Lower lobe of right lung (tissue), 2 donors: Measurements from ENCODE around the gene MRPL38. TPM values are rescaled to one million over a fixed set of nuclear protein-coding genes. Genes with fewer than 3 reads are reported as not detected.
"Not testable (repeated sequence)": the region's sequence is repeated elsewhere in the genome, so short reads cannot be mapped to it uniquely, and the experiment has no call there.

Experiments
- ATAC-seq, 2 donors: fragments of 200-7000 bp; cut with Tn5 transposase; one replicate each; pipeline ENCODE4 v1.9.1; 2020 to 2022; ENCODE audit warnings: mild to moderate bottlenecking in 2 of 2, moderate library complexity in 2 of 2
- DNase-seq: peaks from one replicate; pipeline ENCODE4 v3.0.0-alpha.2; 2020
- H3K27ac ChIP-seq: fragments of 200-600 bp; one replicate; pipeline ENCODE4 v1.8.0; 2022
- H3K27me3 ChIP-seq: fragments of 200-600 bp; one replicate; pipeline ENCODE4 v1.8.0; 2022; ENCODE audit warnings: low read depth
- H3K36me3 ChIP-seq: fragments of 200-600 bp; one replicate; pipeline ENCODE4 v1.8.0; 2022; ENCODE audit warnings: mild to moderate bottlenecking
- H3K4me1 ChIP-seq: fragments of 200-600 bp; one replicate; pipeline ENCODE4 v1.8.0; 2022
- H3K4me3 ChIP-seq: fragments of 200-600 bp; one replicate; pipeline ENCODE4 v1.8.0; 2022; ENCODE audit warnings: mild to moderate bottlenecking
- H3K9me3 ChIP-seq: fragments of 200-600 bp; one replicate; pipeline ENCODE4 v1.8.0; 2022
- intact Hi-C: fragments of 100-400 bp; cut with DNase I; formaldehyde crosslinking; loops from one replicate; pipeline ENCODE4 v1.11.0; 2022
- total RNA-seq: library from RNA; stranded (reverse); fragmentation: NEBNext Ultra II Directional; extraction: Animal tissue kit (Norgen Biotek cat#: 25700); gene quantifications from one replicate; pipeline ENCODE4 v1.2.1, GENCODE V29; 2021
- TF ChIP-seq, protein P1 (sequence below): fragments of 200-600 bp; IDR thresholded peaks from one replicate; pipeline ENCODE4 v1.8.0; 2022; ENCODE audit warnings: antibody characterized with exemption, mild to moderate bottlenecking
- donor health status: DM: no; HTN: yes; CAD: no; lungs with severe emphysema.

The MRPL38 gene
- total RNA-seq, 1 donor from 2014 or later: 68.9 TPM

DNA sequence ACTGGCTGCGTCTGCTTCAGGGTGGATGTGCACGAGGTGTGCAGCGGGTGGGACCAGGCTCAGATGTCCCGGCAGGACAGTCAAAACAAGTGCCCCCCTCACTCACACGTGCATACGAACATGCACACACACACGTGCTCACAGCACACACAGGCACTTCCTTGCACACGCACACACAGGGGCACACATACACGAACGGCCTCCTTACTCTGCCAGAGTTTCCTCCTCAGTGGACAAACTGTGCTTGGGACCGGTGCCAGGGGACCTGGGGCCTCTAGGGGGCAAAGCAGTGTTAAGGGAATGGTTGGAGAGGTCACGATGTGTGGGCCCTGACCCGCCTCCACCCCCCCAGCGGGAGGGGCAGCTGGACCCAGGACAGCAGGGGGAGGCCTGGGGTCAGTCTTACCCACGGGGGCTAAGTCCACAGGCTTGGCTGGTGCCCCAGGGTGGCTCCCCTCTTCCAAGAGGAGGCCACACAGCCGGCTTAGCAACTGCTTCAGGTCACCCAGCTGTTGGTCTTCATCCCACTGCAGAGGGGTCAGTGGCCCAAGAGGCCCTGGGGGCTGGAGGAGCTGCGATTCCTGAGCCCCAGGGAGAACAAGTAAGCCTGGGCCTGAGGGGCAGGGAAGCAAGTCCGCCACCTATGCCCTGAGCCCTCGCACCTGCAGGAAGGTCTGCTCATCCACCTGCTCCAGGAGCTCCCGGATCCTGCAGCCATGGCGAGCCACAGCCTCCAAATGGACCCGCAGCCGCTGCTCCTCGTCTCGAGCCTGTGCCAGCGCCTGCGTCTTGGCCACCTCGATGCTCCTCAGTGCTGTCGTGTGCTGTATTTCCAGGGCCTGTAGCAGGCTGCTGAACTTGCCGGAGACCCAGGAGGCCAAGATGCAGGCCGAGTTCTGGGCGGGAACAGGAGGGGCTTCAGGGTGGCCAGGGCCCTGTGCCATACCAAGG lies 12.8 kb downstream of the MRPL38 start:
- Histone ChIP-seq H3K9me3 (no peaks in the 10 kb centered on the region), H3K27me3 (no peaks in the 10 kb centered on the region), H3K4me3 (no peak overlapping the region), H3K36me3 (peaks cover 35% of the 10 kb centered on the region), H3K4me1 (peaks cover 21% of the 10 kb centered on the region), H3K27ac (no peak overlapping the region)
- no peak for DNase-seq
- TF ChIP-seq, protein P1, sequence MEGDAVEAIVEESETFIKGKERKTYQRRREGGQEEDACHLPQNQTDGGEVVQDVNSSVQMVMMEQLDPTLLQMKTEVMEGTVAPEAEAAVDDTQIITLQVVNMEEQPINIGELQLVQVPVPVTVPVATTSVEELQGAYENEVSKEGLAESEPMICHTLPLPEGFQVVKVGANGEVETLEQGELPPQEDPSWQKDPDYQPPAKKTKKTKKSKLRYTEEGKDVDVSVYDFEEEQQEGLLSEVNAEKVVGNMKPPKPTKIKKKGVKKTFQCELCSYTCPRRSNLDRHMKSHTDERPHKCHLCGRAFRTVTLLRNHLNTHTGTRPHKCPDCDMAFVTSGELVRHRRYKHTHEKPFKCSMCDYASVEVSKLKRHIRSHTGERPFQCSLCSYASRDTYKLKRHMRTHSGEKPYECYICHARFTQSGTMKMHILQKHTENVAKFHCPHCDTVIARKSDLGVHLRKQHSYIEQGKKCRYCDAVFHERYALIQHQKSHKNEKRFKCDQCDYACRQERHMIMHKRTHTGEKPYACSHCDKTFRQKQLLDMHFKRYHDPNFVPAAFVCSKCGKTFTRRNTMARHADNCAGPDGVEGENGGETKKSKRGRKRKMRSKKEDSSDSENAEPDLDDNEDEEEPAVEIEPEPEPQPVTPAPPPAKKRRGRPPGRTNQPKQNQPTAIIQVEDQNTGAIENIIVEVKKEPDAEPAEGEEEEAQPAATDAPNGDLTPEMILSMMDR: no peak
- no peak for ATAC-seq
- intact Hi-C loops: no loop called here

DNA sequence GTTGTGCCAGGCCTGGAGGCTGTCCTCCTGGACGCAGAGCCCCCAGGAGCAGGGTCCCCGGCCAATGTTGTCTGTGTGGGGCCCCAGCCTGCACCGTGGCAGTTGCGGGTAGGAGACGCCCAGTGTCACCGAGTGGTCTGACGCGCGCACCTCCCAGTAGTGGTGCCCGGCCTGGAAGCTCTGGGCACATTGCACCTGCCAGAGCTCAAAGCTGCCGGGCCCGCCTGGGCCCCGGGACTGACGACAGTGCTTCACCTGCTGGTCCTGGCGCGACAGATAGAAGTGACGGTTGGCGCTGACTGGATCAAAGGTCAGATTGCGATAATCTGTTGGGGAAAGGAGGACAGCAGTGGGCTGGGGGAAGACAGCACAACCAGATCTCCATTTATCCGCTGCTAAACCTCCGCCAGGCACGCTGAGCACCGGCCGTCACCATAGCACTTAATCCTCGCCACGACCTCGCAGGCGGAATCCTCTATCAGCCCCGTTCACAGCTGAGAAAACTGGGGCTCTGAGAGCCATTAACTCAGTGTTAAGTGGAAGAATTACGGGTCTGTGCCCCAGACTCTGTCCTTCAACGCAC lies 13.6 kb downstream of the MRPL38 start:
- H3K36me3 ChIP-seq: peaks cover 35% of the 10 kb centered on the region
- DNase-seq (no peak), ATAC-seq (no peak)

DNA sequence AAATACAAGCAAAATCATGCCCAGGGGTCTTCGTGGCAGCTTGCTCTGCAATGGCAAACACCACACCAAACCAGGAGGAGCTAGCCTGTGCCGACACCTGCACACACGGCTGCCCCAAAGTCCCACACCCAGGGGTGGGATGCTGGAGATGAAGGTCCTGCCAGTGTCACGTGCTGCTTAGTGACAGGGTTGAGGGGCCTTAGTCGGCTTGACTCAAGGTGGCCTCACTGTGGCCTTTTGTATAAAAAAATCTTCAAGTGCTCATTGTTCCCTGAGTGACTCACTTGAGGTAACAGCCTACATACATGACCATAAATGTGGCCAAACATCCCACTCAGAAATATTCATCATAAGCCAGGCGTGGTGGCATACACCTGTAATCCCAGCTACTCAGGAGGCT lies 15.2 kb downstream of the MRPL38 start:
- TF ChIP-seq, protein P1: no peak
- H3K4me1 ChIP-seq: peaks cover 13% of the 10 kb centered on the region
- H3K9me3 ChIP-seq: no peaks in the 10 kb centered on the region
- DNase-seq: no peak
- no peaks in the 10 kb centered on the region for H3K27me3 ChIP-seq
- H3K27ac ChIP-seq: no peak overlapping the region
- H3K36me3 ChIP-seq: peaks cover 35% of the 10 kb centered on the region
- ATAC-seq: no peak
- no peak overlapping the region for H3K4me3 ChIP-seq
- intact Hi-C loops: no loop called here

More for the DNA sequence above, 13.6 kb downstream of the MRPL38 start:
- Histone ChIP-seq H3K27me3 (no peaks in the 10 kb centered on the region), H3K9me3 (no peaks in the 10 kb centered on the region), H3K27ac (no peak overlapping the region), H3K4me3 (no peak overlapping the region), H3K4me1 (peaks cover 21% of the 10 kb centered on the region)
- intact Hi-C loops: no loop called here
- TF ChIP-seq, protein P1: no peak

DNA sequence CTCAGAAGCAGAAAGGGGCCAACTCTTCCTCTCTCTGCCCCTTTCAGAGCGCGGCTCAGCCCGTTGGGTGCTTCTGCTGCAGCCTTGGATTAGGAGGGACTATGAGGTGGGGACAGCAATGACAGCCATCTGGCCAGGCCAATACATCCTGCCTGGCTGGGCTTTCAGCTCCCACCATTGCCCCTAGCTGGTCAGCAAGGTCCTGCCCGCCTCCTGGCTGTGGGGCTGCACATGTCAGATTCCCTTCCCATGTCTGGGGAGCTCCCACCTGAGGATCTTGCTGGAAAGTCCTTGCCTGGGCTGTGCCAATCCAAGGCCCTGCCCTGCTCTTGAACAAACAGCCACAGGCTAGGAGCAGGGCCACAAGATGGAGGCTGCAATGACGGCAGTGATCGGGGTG lies 16.2 kb downstream of the MRPL38 start:
- Histone ChIP-seq H3K9me3 (no peaks in the 10 kb centered on the region), H3K4me1 (peaks cover 8% of the 10 kb centered on the region), H3K27me3 (no peaks in the 10 kb centered on the region), H3K4me3 (no peak overlapping the region), H3K36me3 (peaks cover 35% of the 10 kb centered on the region), H3K27ac (no peak overlapping the region)
- intact Hi-C loops: no loop called here
- DNase-seq (no peak), ATAC-seq (no peak)
- TF ChIP-seq, protein P1: no peak

DNA sequence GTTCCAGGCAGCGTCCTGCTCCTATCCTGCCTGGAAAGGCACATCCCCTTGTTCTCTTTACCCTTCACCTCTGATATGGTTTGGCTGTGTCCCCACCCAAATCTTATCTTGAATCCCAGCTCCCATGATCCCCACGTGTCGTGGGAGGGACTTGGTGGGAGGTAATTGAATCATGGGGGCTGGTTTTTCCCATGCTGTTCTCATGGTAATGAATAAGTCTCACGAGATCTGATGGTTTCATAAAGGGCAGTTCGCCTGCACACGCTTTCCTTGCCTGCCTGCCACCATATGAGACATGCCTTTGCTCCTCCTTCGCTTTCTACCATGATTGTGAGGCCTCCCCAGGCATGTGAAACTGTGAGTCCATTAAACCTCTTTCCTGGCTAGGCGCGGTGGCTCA lies 18.8 kb downstream of the MRPL38 start:
- H3K4me1 ChIP-seq, H3K27ac ChIP-seq, ATAC-seq, DNase-seq, intact Hi-C loops, H3K4me3 ChIP-seq, H3K9me3 ChIP-seq, H3K27me3 ChIP-seq: not testable (repeated sequence)
- peaks cover 16% of the 10 kb centered on the region for H3K36me3 ChIP-seq

DNA sequence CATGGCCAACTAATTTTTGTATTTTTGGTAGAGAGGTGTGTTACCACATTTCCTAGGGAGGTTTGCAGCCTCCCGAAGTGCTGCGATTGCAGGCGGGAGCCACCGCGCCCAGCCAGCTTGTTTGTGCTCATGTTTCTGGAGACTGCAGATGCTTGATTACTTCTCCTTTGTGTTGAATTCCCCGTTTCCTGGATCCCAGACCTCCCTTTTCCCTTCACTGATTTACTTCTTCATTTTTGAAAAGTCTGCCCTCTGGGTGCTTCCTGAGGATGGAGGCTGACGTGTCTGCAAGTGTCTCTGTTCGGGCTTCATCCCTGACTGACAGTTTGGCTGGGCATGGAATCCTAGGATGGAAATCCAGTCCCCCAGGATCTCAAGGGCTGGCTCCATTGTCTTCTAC lies 19.3 kb downstream of the MRPL38 start:
- DNase-seq: no peak

More for the DNA sequence above, 19.3 kb downstream of the MRPL38 start:
- ATAC-seq: no peak
- no peaks in the 10 kb centered on the region for H3K27me3 ChIP-seq
- TF ChIP-seq, protein P1: no peak
- intact Hi-C loops: no loop called here
- H3K36me3 ChIP-seq: peaks cover 12% of the 10 kb centered on the region
- H3K4me3 ChIP-seq: no peak overlapping the region
- no peaks in the 10 kb centered on the region for H3K9me3 ChIP-seq
- H3K4me1 ChIP-seq: peaks cover 8% of the 10 kb centered on the region
- H3K27ac ChIP-seq: no peak overlapping the region
